GM21825 (cell line): ENCODE data around the gene ATP6V0D1.

Source experiments
- ATAC-seq: cut with Tn5 transposase; IDR thresholded peaks from one replicate; pipeline ENCODE4 v1.9.1; 2021; ENCODE audit warnings: mild to moderate bottlenecking, moderate library complexity; ENCODE audit not compliant: unreplicated experiment

ATP6V0D1 gene

DNA sequence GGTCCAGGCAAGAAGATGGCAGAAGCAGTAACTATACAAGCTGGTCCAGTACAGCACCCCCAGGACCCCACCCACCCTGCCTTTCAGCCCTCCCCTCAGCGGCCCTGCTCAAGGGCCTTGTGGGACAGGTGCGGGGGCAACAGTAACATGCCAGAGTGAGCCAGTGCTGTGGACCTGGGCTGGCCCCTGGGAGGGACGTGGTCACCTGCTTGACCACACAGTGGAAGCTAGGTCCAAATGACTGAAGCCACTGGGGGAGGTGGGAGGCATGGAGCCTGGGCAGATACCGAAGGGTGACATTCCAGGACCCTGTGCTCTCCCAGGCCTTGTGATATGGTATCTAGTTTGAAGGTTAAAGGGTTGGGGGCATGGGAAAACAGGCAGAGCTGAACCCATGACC is 17.3 kb downstream of the ATP6V0D1 start:
- no peak for ATAC-seq

- no peak for ATAC-seq
These were observed 17.9 kb downstream of the ATP6V0D1 start for GRCh38 chr16:67463059-67463458.

- ATAC-seq, result no peak
These were observed 18.7 kb downstream of the ATP6V0D1 start for GRCh38 chr16:67462279-67462655.

DNA sequence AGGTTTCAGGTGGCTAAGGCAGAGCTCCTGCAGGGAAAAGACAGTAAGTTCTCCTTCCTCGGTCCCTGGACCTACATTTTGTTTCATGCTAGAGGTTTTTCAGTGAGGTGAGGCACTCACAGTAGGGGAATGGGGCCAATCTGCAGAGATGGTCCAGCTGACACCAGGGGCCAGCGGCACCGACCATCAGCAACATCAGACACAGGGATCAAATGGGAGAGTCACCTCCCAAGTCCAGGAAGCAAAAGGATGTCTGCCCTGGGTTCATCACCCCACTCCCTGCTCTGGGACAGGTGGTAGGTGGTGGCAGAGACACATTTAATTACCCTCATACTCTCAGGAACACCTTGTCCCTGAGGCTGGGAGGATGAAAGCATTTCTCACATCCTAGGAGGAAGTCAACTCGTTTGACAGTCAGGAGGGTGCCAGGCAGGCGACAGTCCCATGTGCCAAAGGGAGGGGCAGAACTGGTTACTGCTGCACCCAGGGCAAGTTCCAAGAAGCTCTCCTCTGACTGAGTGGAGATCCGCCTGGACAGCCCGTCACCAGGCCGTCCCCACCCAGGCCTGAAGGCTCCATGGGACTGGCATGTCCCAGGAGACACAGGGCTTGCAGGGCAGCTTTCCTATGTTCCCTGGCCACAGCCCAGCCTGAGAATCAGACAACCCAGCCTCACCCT is 19.2 kb downstream of the ATP6V0D1 start:
- ATAC-seq, result no peak

- ATAC-seq, result no peak
These were observed 20.0 kb downstream of the ATP6V0D1 start for GRCh38 chr16:67460961-67461360.

GRCh38 chr16:67460168-67460567 is 20.8 kb downstream of the ATP6V0D1 start:
- ATAC-seq, result no peak

- ATAC-seq, result no peak
These were observed 21.2 kb downstream of the ATP6V0D1 start for GRCh38 chr16:67459861-67460150.

DNA sequence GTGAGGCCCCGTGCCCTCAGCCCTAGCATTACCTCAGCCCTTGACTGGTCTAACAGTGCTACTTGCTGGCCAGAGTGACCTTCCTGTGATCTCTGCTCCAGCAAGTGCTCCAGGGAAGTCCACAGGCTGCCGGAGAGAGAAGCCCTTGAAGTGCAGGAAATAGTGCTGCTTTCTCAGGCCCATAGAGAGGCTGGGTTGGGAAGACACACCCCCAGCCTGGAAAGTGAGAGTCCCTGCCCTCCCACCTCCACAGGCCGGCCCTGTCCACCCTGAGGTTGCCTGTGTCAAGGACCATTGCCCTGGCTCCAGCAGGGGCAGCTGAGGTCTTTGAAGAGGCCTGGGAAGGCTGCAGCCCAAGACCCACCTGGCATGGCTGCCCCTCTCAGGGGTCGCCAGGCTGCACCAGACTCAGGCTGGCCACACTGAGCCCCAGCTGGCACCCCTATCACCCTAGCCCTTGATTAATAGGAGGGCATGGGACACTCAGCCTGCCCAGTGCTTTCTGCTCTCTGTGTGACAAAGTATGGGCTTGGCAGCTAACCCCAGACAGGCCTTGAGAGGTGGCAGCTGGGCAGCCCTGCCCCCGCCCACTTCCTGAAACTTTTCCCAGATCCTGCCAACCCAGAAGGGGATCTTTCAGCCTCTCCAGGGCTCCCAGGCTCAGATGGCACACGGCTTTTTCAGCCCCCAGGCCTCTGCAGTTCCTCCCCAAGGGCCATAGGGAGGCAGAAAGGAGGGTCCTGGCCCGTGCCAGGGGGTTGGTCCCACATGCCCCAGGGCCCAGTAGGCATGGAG is 21.7 kb downstream of the ATP6V0D1 start:
- no peak for ATAC-seq

DNA sequence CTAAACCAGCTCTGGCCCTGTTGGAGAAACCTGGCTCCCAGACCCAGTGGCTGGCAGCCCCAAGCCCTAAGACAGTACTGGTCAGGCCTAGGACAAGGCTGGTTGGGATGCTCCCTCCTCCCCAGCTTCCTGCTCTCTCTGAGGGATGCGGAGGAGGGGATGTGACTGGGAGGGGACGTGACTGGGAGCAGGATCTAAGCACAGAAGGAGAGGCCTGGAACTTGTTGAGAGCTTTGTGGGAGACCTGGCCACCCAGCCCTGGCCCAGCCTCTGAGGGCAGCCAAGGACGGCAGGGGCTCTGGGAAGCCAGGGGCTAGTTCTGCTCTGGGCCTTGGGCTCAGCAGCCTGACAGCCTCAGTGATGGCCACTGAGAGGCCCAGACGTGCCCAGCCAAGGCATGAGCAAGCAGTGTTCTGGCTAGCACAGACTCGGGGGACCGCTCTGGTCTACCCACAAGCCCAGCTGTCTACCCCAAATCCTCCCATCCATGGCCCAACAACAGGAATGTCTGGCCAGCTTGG is 22.8 kb downstream of the ATP6V0D1 start:
- ATAC-seq, result no peak

- ATAC-seq, result no peak
These were observed 23.3 kb downstream of the ATP6V0D1 start for GRCh38 chr16:67457611-67458010.

GRCh38 chr16:67456391-67457081 is 24.4 kb downstream of the ATP6V0D1 start:
- no peak for ATAC-seq

- ATAC-seq, result no peak
These were observed 26.1 kb downstream of the ATP6V0D1 start for GRCh38 chr16:67454852-67455251.

- no peak for ATAC-seq
These were observed 26.9 kb downstream of the ATP6V0D1 start for GRCh38 chr16:67454104-67454503.

DNA sequence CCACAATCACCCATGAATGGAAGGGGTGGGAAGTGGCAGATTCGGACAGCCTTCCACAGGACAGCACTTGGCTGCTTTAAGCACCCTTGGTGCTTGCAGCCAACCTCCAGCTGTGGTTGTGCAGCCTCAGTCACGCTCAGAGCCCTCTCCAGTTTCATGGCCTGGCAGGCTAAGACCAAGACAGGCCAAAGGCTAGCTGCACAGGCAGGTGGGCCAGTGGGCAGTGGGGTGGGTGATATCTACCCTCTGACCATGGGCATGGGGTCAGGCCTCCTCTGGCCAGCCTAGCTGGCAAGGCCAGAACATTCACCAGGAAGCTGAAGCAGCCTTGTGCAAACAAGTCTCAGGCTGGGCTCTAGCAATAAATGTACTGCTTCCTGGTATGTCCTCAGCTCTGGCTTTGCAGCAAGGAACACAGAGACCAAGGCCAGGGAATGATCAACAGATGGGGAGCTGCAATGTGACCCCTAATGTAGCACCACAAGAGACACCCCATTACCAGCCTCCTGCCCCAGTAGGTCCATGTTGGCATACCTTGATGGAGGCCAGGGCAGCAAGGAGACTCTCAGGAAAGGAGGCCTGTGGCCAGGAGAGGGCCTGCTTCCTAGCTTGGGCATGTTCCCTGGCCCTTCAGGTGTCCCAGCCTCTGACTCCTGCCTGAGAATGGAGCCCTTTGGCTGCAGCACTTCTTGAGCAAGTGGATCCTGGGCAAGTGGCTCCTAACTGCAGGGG is 29.1 kb downstream of the ATP6V0D1 start:
- ATAC-seq, result no peak

DNA sequence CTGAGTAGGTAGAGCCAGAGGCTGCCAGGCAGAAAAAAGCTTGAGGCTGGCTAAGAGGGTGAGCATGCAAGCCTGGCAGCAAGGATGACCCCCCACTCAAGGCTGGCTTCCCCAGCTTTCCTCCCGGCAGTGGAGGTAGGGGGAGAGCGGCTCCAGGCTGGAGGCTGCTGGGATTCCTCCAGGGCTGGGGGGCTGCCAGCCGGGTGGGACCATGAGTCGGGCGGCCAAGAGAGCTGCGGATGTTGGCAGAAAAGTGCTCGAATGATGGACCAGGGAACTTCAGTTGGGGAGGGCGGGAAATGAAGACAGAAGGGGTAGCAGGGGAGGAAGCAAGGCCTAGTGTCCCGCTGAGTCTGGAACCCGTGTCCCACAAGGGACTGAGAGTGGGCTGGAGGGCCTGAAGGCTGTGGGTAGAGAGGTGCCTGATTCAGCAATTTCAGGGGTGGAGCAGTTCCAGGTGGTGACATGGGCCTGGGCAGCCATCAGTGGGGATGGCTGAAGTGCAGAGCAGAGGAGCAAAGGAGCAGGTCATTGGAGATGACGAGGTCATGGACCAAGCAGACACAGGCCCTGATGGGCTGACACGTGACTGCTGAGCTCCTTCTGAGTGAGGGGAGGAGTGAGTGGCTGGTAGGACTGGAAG is 29.8 kb downstream of the ATP6V0D1 start:
- ATAC-seq, result no peak

DNA sequence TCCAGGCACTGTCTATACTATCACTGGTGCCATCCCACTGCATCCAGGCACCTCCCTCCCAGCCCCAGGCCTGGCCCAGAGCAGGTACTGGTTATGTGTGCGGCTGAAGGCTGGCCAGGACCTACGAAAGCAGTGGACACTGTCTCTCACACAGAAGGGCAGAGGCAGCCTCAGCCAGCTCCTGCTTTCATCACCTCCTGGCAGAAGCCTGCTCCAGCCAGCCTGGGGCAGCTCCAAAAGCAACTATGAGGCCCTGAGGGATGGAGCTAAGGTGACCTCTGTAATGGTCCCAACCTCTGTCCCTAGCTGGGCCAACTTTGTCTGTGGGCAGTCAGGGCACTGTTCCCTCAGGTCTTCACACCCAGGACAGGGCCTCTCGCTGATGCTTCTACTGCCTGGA is 31.2 kb downstream of the ATP6V0D1 start:
- ATAC-seq, result no peak

DNA sequence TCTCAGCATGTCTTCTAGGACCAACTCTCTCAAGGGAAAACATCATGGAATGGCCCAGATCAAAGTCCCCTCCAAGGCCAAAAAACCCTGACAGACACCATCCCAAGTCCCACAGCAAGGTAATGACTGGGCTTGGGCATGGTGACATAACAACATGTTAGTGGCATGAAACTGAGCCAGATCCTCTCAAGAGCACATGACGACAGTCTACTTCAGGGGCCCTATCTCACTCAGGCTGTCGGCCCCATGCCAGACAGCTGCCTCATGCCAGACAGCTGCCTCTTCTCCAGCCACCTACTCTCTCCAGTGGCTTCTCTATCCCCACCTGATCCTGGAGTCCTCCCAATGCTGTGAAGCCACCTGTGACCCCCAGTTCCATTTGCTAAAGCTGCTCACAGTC is 31.6 kb downstream of the ATP6V0D1 start:
- ATAC-seq, result no peak

DNA sequence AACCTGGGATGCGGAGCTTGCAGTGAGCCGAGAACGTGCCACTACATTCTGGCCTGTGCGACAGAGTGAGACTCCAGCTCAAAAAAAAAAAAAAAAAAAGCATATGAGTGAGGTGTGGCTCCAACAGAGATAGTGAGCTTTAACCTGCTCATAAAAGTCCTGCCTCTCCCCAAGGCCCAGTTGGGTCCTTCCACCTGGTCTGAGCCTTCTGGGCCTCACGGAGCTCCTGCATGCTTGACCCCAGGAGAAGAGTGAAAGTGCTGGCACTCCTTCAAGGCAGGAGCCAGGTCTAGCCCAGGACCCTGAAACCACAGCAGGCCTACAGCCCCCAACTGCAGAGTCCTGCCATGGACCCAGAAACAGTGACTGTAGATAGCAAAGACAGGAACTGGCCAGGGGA is 32.4 kb downstream of the ATP6V0D1 start:
- ATAC-seq, result no peak

DNA sequence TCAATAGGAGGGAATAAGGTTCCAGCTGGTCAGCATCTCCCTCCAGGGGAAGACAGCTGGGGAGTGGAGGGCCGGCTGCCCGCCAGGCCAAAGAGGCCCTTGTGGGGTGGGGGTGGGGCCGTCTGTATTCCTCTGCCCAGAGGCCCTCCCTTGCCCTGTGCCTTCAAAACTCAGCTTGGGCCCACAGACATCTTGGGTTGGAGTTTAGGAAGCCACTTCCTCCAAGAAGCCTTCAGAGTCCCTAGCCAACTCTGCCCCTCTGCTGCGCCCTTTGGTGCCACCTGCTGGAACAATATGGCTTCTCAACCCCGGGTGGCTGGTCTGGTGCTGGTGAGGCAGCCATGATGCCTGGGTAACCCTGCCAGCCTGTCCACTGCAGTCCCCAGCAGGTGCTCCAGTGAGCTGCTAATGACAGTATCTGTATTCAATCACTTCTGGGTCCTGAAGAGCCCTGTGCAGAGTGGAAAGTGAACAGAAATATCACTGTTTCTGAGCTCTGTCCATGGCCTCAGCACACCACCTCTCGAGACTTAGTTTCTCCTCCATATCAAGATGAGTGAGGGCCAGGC is 33.4 kb downstream of the ATP6V0D1 start:
- ATAC-seq, result no peak

DNA sequence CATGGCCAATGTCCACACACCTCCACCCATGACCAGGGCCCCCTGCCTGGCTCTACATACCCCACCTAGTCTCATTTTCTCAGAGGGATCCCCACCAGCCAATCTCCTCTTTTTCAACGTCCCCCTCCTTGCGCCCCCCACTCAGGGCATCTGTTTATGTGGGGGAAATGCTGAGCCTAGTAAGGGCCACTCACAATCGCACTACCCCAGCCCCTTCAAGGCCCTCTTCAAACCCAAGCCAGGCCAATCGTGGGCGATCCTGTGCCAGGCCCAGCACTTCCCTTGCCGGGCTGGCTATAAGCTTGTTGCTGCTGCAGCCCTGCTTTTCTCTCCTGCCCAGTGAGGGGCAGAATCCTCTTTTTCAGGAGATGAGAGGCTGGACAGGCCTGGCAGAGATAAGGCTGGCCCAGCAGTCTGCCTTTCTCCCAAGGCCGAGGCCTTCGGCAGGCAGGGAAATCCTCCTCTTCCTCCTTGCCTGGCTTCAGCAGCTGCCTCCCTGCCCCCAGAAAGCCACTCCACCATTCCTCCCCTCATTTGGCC is 33.9 kb downstream of the ATP6V0D1 start:
- no peak for ATAC-seq
